H9 (cell line): Measurements from ENCODE around the gene ASIC3. TPM values are rescaled to one million over a fixed set of nuclear protein-coding genes. Genes with fewer than 3 reads are reported as not detected.
A peak's percentile ranks its signal among the peaks of the same experiment; 100 is the strongest.

ENCODE experiments used
- DNase-seq: peaks from one replicate; pipeline ENCODE4 v3.0.0-alpha.2; 2017
- H2AFZ ChIP-seq: one replicate; pipeline ENCODE4 v1.6.1; 2013; ENCODE audit warnings: mild to moderate bottlenecking, low read length, control low read depth, moderate library complexity
- H2AK5ac ChIP-seq: 2 replicates; pipeline ENCODE4 v1.6.1; 2013; ENCODE audit warnings: low read length, control low read depth, mixed read lengths; ENCODE audit not compliant: insufficient read length
- H2BK120ac ChIP-seq: one replicate; pipeline ENCODE4 v1.6.1; 2013; ENCODE audit warnings: low read depth, mild to moderate bottlenecking, low read length, control low read depth, inconsistent platforms; ENCODE audit not compliant: poor library complexity, severe bottlenecking
- H2BK12ac ChIP-seq: 2 replicates; pipeline ENCODE4 v1.6.1; 2013; ENCODE audit warnings: low read length, control low read depth, mixed read lengths, low read depth; ENCODE audit not compliant: insufficient read length
- H2BK15ac ChIP-seq: 2 replicates; pipeline ENCODE4 v1.6.1; 2013; ENCODE audit warnings: low read depth, low read length, control low read depth
- H2BK20ac ChIP-seq: one replicate; pipeline ENCODE4 v1.6.1; 2013; ENCODE audit warnings: low read depth, mild to moderate bottlenecking, low read length, control low read depth, inconsistent platforms; ENCODE audit not compliant: poor library complexity, severe bottlenecking
- H2BK5ac ChIP-seq: 2 replicates; pipeline ENCODE4 v1.6.1; 2013; ENCODE audit warnings: low read length, control low read depth, mixed read lengths; ENCODE audit not compliant: insufficient read length
- H3K14ac ChIP-seq: 2 replicates; pipeline ENCODE4 v1.6.1; 2013; ENCODE audit warnings: low read length, control low read depth; ENCODE audit not compliant: insufficient read depth
- H3K18ac ChIP-seq: 2 replicates; pipeline ENCODE4 v1.6.1; 2013; ENCODE audit warnings: low read depth, mild to moderate bottlenecking, mixed read lengths, low read length, control low read depth; ENCODE audit not compliant: insufficient read length
- H3K23ac ChIP-seq: 2 replicates; pipeline ENCODE4 v1.6.1; 2013; ENCODE audit warnings: low read length, control low read depth, mixed read lengths, low read depth; ENCODE audit not compliant: insufficient read length
- H3K23me2 ChIP-seq: 2 replicates; pipeline ENCODE4 v1.6.1; 2013; ENCODE audit warnings: low read depth, mild to moderate bottlenecking, mixed read lengths, low read length, control low read depth; ENCODE audit not compliant: insufficient read length, poor library complexity, severe bottlenecking
- H3K27ac ChIP-seq: 2 replicates; pipeline ENCODE4 v1.5.1; 2013; ENCODE audit warnings: low read length, control low read depth, mixed read lengths, low read depth; ENCODE audit not compliant: insufficient read length
- H3K27me3 ChIP-seq: 2 replicates; pipeline ENCODE4 v1.6.1; 2013; ENCODE audit warnings: low read length, control low read depth, inconsistent platforms; ENCODE audit not compliant: insufficient read depth
- H3K4ac ChIP-seq: 2 replicates; pipeline ENCODE4 v1.6.1; 2013; ENCODE audit warnings: low read depth, mild to moderate bottlenecking, control low read depth, inconsistent platforms, low read length, moderate library complexity
- H3K4me1 ChIP-seq: 2 replicates; pipeline ENCODE4 v1.6.1; 2013; ENCODE audit warnings: low read length, control low read depth, inconsistent platforms; ENCODE audit not compliant: insufficient read depth
- H3K4me2 ChIP-seq: 2 replicates; pipeline ENCODE4 v1.6.1; 2013; ENCODE audit warnings: low read length, control low read depth, mixed read lengths; ENCODE audit not compliant: insufficient read length, insufficient read depth
- H3K56ac ChIP-seq: 2 replicates; pipeline ENCODE4 v1.6.1; 2013; ENCODE audit warnings: low read depth, mild to moderate bottlenecking, mixed read lengths, low read length, control low read depth; ENCODE audit not compliant: insufficient read length
- H3K79me1 ChIP-seq: 2 replicates; pipeline ENCODE4 v1.6.1; 2013; ENCODE audit warnings: low read depth, mild to moderate bottlenecking, moderate library complexity, low read length, control low read depth, inconsistent platforms; ENCODE audit not compliant: insufficient read depth, poor library complexity, severe bottlenecking
- H3K79me2 ChIP-seq: 2 replicates; pipeline ENCODE4 v1.6.1; 2013; ENCODE audit warnings: low read length, control low read depth, inconsistent platforms; ENCODE audit not compliant: insufficient read depth
- H3K9ac ChIP-seq: 2 replicates; pipeline ENCODE4 v1.6.1; 2013; ENCODE audit warnings: low read length, control low read depth, mixed read lengths; ENCODE audit not compliant: insufficient read length; ENCODE audit errors: extremely low read depth
- H3K9me3 ChIP-seq: one replicate; pipeline ENCODE4 v1.6.1; 2013; ENCODE audit warnings: low read depth, low read length, inconsistent platforms; ENCODE audit not compliant: control insufficient read depth
- H3T11ph ChIP-seq: one replicate; pipeline ENCODE4 v1.6.1; 2013; ENCODE audit warnings: mild to moderate bottlenecking, low read length, control low read depth, inconsistent platforms
- H4K20me1 ChIP-seq: one replicate; pipeline ENCODE4 v1.6.1; 2013; ENCODE audit not compliant: control insufficient read depth, insufficient read length, insufficient read depth
- H4K5ac ChIP-seq: 2 replicates; pipeline ENCODE4 v1.6.1; 2013; ENCODE audit warnings: low read depth, mild to moderate bottlenecking, mixed read lengths, low read length, control low read depth; ENCODE audit not compliant: insufficient read length
- H4K8ac ChIP-seq: replicated peaks from 2 replicates; pipeline ENCODE4 v1.6.1; 2013; ENCODE audit warnings: low read length, control low read depth, mixed read lengths, low read depth; ENCODE audit not compliant: insufficient read length
- H4K91ac ChIP-seq: 2 replicates; pipeline ENCODE4 v1.6.1; 2013; ENCODE audit warnings: low read depth, mild to moderate bottlenecking, moderate library complexity, mixed read lengths, low read length, control low read depth; ENCODE audit not compliant: insufficient read length
- H3K27ac Mint-ChIP-seq, 3 experiments: 2 replicates in 2 of 3; 3 replicates in 1 of 3; pipeline ENCODE4 v1.8.0; 2020 to 2021; ENCODE audit warnings: mixed read lengths in 3 of 3, mild to moderate bottlenecking in 1 of 3, moderate library complexity in 1 of 3
- H3K27me3 Mint-ChIP-seq: 2 replicates; pipeline ENCODE4 v1.8.0; 2021; ENCODE audit warnings: low read depth, mild to moderate bottlenecking, moderate library complexity, mixed read lengths
- H3K36me3 Mint-ChIP-seq, 3 experiments: 2 replicates in 2 of 3; 3 replicates in 1 of 3; pipeline ENCODE4 v1.8.0; 2020 to 2021; ENCODE audit warnings: low read depth in 3 of 3, mixed read lengths in 3 of 3; ENCODE audit not compliant: insufficient read depth in 1 of 3
- H3K4me1 Mint-ChIP-seq, 2 experiments: 2 replicates each; pipeline ENCODE4 v1.8.0; 2020; ENCODE audit warnings: mixed read lengths in 2 of 2
- H3K4me3 Mint-ChIP-seq, 2 experiments: 2 replicates in 1 of 2; 3 replicates in 1 of 2; pipeline ENCODE4 v1.8.0; 2020 to 2021; ENCODE audit warnings: mild to moderate bottlenecking in 2 of 2, mixed read lengths in 2 of 2, moderate library complexity in 1 of 2
- H3K9me3 Mint-ChIP-seq, 2 experiments: 2 replicates in 1 of 2; 3 replicates in 1 of 2; pipeline ENCODE4 v1.8.0; 2020; ENCODE audit warnings: mild to moderate bottlenecking in 2 of 2, mixed read lengths in 2 of 2, moderate library complexity in 1 of 2
- CTCF ChIP-seq: fragments of 200-600 bp; sonication (generic); conservative IDR thresholded peaks from 3 replicates; pipeline ENCODE4 v1.8.0; 2021; ENCODE audit warnings: antibody characterized with exemption, mild to moderate bottlenecking
- WGBS: extraction: QIAGEN DNeasy Blood & Tissue Kit; methylation state at CpG from one replicate; pipeline ENCODE4 v1.1.7; 2013; ENCODE audit warnings: missing lambda C conversion rate, low lambda C conversion rate, mixed read lengths; ENCODE audit not compliant: insufficient read length; ENCODE audit errors: extremely low coverage; 5-methylcytosine and 5-hydroxymethylcytosine counted together
- total RNA-seq: library from RNA; stranded (reverse); gene quantifications from 2 replicates; pipeline ENCODE4 v1.2.1, GENCODE V29; 2021

The ASIC3 gene
- total RNA-seq, 1 experiment from 2014 or later, result 1.7 TPM

- H2BK120ac ChIP-seq, result no peak overlapping the region
- DNase-seq, result no peak
- H3K4me2 ChIP-seq, result no peak overlapping the region
- no peak overlapping the region for H3K18ac ChIP-seq
- no peak overlapping the region for H3K27ac ChIP-seq
- H3K79me2 ChIP-seq, result no peaks in the 10 kb centered on the region
- H2BK5ac ChIP-seq, result no peak overlapping the region
- no peak overlapping the region for H3K14ac ChIP-seq
- H3K27ac Mint-ChIP-seq, result 0 out of 7 replicates have a peak overlapping the region, but pooled peaks of 1 of the 3 experiments have one; percentile 18
- H4K5ac ChIP-seq, result no peak overlapping the region
- no peak overlapping the region for H2AK5ac ChIP-seq
- H3K9ac ChIP-seq, result no peak overlapping the region
- peaks cover 0 to 3% (median 0%) of the 10 kb centered on the region in 3 experiments; a peak in 1 of 7 replicates for H3K36me3 Mint-ChIP-seq
- no peak overlapping the region for H4K8ac ChIP-seq
- no peak overlapping the region for H3K23ac ChIP-seq
- no peak overlapping the region for H2AFZ ChIP-seq
- no peak overlapping the region for H2BK20ac ChIP-seq
- H4K20me1 ChIP-seq, result no peaks in the 10 kb centered on the region
- H3K9me3 ChIP-seq, result no peaks in the 10 kb centered on the region
- H3K4me1 ChIP-seq, result no peaks in the 10 kb centered on the region
- no peak for TF ChIP-seq CTCF
- H2BK12ac ChIP-seq, result no peak overlapping the region
- peaks cover 6% of the 10 kb centered on the region; the same call in 1 of the 2 replicates for H3K27me3 ChIP-seq
- no peak overlapping the region for H3K4ac ChIP-seq
- H3K4me1 Mint-ChIP-seq, result no peaks in the 10 kb centered on the region
- no peaks in the 10 kb centered on the region for H3K79me1 ChIP-seq
- H2BK15ac ChIP-seq, result no peak overlapping the region
- no peak overlapping the region for H3K4me3 Mint-ChIP-seq
- no peak overlapping the region for H3K56ac ChIP-seq
- no peak overlapping the region for H4K91ac ChIP-seq
- no peaks in the 10 kb centered on the region for H3K23me2 ChIP-seq
- WGBS, result no CpG with 5 or more reads among the region's 38 CpGs
- peaks cover 52% of the 10 kb centered on the region for H3K27me3 Mint-ChIP-seq
- H3T11ph ChIP-seq, result no peak overlapping the region
- H3K9me3 Mint-ChIP-seq, result no peaks in the 10 kb centered on the region
These were observed 656 bp downstream of the ASIC3 start for GRCh38 chr7:151048911-151049463.
